H9 (cell line): Measurements from ENCODE around the gene LRRK2. TPM values are rescaled to one million over a fixed set of nuclear protein-coding genes. Genes with fewer than 3 reads are reported as not detected.

ENCODE experiments used
- DNase-seq: peaks from one replicate; pipeline ENCODE4 v3.0.0-alpha.2; 2017
- H2AFZ ChIP-seq: one replicate; pipeline ENCODE4 v1.6.1; 2013; ENCODE audit warnings: mild to moderate bottlenecking, low read length, control low read depth, moderate library complexity
- H2AK5ac ChIP-seq: 2 replicates; pipeline ENCODE4 v1.6.1; 2013; ENCODE audit warnings: low read length, control low read depth, mixed read lengths; ENCODE audit not compliant: insufficient read length
- H2BK120ac ChIP-seq: one replicate; pipeline ENCODE4 v1.6.1; 2013; ENCODE audit warnings: low read depth, mild to moderate bottlenecking, low read length, control low read depth, inconsistent platforms; ENCODE audit not compliant: poor library complexity, severe bottlenecking
- H2BK12ac ChIP-seq: 2 replicates; pipeline ENCODE4 v1.6.1; 2013; ENCODE audit warnings: low read length, control low read depth, mixed read lengths, low read depth; ENCODE audit not compliant: insufficient read length
- H2BK15ac ChIP-seq: 2 replicates; pipeline ENCODE4 v1.6.1; 2013; ENCODE audit warnings: low read depth, low read length, control low read depth
- H2BK20ac ChIP-seq: one replicate; pipeline ENCODE4 v1.6.1; 2013; ENCODE audit warnings: low read depth, mild to moderate bottlenecking, low read length, control low read depth, inconsistent platforms; ENCODE audit not compliant: poor library complexity, severe bottlenecking
- H2BK5ac ChIP-seq: 2 replicates; pipeline ENCODE4 v1.6.1; 2013; ENCODE audit warnings: low read length, control low read depth, mixed read lengths; ENCODE audit not compliant: insufficient read length
- H3K14ac ChIP-seq: 2 replicates; pipeline ENCODE4 v1.6.1; 2013; ENCODE audit warnings: low read length, control low read depth; ENCODE audit not compliant: insufficient read depth
- H3K18ac ChIP-seq: 2 replicates; pipeline ENCODE4 v1.6.1; 2013; ENCODE audit warnings: low read depth, mild to moderate bottlenecking, mixed read lengths, low read length, control low read depth; ENCODE audit not compliant: insufficient read length
- H3K23ac ChIP-seq: 2 replicates; pipeline ENCODE4 v1.6.1; 2013; ENCODE audit warnings: low read length, control low read depth, mixed read lengths, low read depth; ENCODE audit not compliant: insufficient read length
- H3K23me2 ChIP-seq: 2 replicates; pipeline ENCODE4 v1.6.1; 2013; ENCODE audit warnings: low read depth, mild to moderate bottlenecking, mixed read lengths, low read length, control low read depth; ENCODE audit not compliant: insufficient read length, poor library complexity, severe bottlenecking
- H3K27ac ChIP-seq: 2 replicates; pipeline ENCODE4 v1.5.1; 2013; ENCODE audit warnings: low read length, control low read depth, mixed read lengths, low read depth; ENCODE audit not compliant: insufficient read length
- H3K27me3 ChIP-seq: 2 replicates; pipeline ENCODE4 v1.6.1; 2013; ENCODE audit warnings: low read length, control low read depth, inconsistent platforms; ENCODE audit not compliant: insufficient read depth
- H3K4ac ChIP-seq: 2 replicates; pipeline ENCODE4 v1.6.1; 2013; ENCODE audit warnings: low read depth, mild to moderate bottlenecking, control low read depth, inconsistent platforms, low read length, moderate library complexity
- H3K4me1 ChIP-seq: 2 replicates; pipeline ENCODE4 v1.6.1; 2013; ENCODE audit warnings: low read length, control low read depth, inconsistent platforms; ENCODE audit not compliant: insufficient read depth
- H3K4me2 ChIP-seq: 2 replicates; pipeline ENCODE4 v1.6.1; 2013; ENCODE audit warnings: low read length, control low read depth, mixed read lengths; ENCODE audit not compliant: insufficient read length, insufficient read depth
- H3K56ac ChIP-seq: 2 replicates; pipeline ENCODE4 v1.6.1; 2013; ENCODE audit warnings: low read depth, mild to moderate bottlenecking, mixed read lengths, low read length, control low read depth; ENCODE audit not compliant: insufficient read length
- H3K79me1 ChIP-seq: 2 replicates; pipeline ENCODE4 v1.6.1; 2013; ENCODE audit warnings: low read depth, mild to moderate bottlenecking, moderate library complexity, low read length, control low read depth, inconsistent platforms; ENCODE audit not compliant: insufficient read depth, poor library complexity, severe bottlenecking
- H3K79me2 ChIP-seq: 2 replicates; pipeline ENCODE4 v1.6.1; 2013; ENCODE audit warnings: low read length, control low read depth, inconsistent platforms; ENCODE audit not compliant: insufficient read depth
- H3K9ac ChIP-seq: 2 replicates; pipeline ENCODE4 v1.6.1; 2013; ENCODE audit warnings: low read length, control low read depth, mixed read lengths; ENCODE audit not compliant: insufficient read length; ENCODE audit errors: extremely low read depth
- H3K9me3 ChIP-seq: one replicate; pipeline ENCODE4 v1.6.1; 2013; ENCODE audit warnings: low read depth, low read length, inconsistent platforms; ENCODE audit not compliant: control insufficient read depth
- H3T11ph ChIP-seq: one replicate; pipeline ENCODE4 v1.6.1; 2013; ENCODE audit warnings: mild to moderate bottlenecking, low read length, control low read depth, inconsistent platforms
- H4K20me1 ChIP-seq: one replicate; pipeline ENCODE4 v1.6.1; 2013; ENCODE audit not compliant: control insufficient read depth, insufficient read length, insufficient read depth
- H4K5ac ChIP-seq: 2 replicates; pipeline ENCODE4 v1.6.1; 2013; ENCODE audit warnings: low read depth, mild to moderate bottlenecking, mixed read lengths, low read length, control low read depth; ENCODE audit not compliant: insufficient read length
- H4K8ac ChIP-seq: replicated peaks from 2 replicates; pipeline ENCODE4 v1.6.1; 2013; ENCODE audit warnings: low read length, control low read depth, mixed read lengths, low read depth; ENCODE audit not compliant: insufficient read length
- H4K91ac ChIP-seq: 2 replicates; pipeline ENCODE4 v1.6.1; 2013; ENCODE audit warnings: low read depth, mild to moderate bottlenecking, moderate library complexity, mixed read lengths, low read length, control low read depth; ENCODE audit not compliant: insufficient read length
- H3K27ac Mint-ChIP-seq, 3 experiments: 2 replicates in 2 of 3; 3 replicates in 1 of 3; pipeline ENCODE4 v1.8.0; 2020 to 2021; ENCODE audit warnings: mixed read lengths in 3 of 3, mild to moderate bottlenecking in 1 of 3, moderate library complexity in 1 of 3
- H3K27me3 Mint-ChIP-seq: 2 replicates; pipeline ENCODE4 v1.8.0; 2021; ENCODE audit warnings: low read depth, mild to moderate bottlenecking, moderate library complexity, mixed read lengths
- H3K36me3 Mint-ChIP-seq, 3 experiments: 2 replicates in 2 of 3; 3 replicates in 1 of 3; pipeline ENCODE4 v1.8.0; 2020 to 2021; ENCODE audit warnings: low read depth in 3 of 3, mixed read lengths in 3 of 3; ENCODE audit not compliant: insufficient read depth in 1 of 3
- H3K4me1 Mint-ChIP-seq, 2 experiments: 2 replicates each; pipeline ENCODE4 v1.8.0; 2020; ENCODE audit warnings: mixed read lengths in 2 of 2
- H3K4me3 Mint-ChIP-seq, 2 experiments: 2 replicates in 1 of 2; 3 replicates in 1 of 2; pipeline ENCODE4 v1.8.0; 2020 to 2021; ENCODE audit warnings: mild to moderate bottlenecking in 2 of 2, mixed read lengths in 2 of 2, moderate library complexity in 1 of 2
- H3K9me3 Mint-ChIP-seq, 2 experiments: 2 replicates in 1 of 2; 3 replicates in 1 of 2; pipeline ENCODE4 v1.8.0; 2020; ENCODE audit warnings: mild to moderate bottlenecking in 2 of 2, mixed read lengths in 2 of 2, moderate library complexity in 1 of 2
- CTCF ChIP-seq: fragments of 200-600 bp; sonication (generic); conservative IDR thresholded peaks from 3 replicates; pipeline ENCODE4 v1.8.0; 2021; ENCODE audit warnings: antibody characterized with exemption, mild to moderate bottlenecking
- WGBS: extraction: QIAGEN DNeasy Blood & Tissue Kit; methylation state at CpG from one replicate; pipeline ENCODE4 v1.1.7; 2013; ENCODE audit warnings: missing lambda C conversion rate, low lambda C conversion rate, mixed read lengths; ENCODE audit not compliant: insufficient read length; ENCODE audit errors: extremely low coverage; 5-methylcytosine and 5-hydroxymethylcytosine counted together
- total RNA-seq: library from RNA; stranded (reverse); gene quantifications from 2 replicates; pipeline ENCODE4 v1.2.1, GENCODE V29; 2021

The LRRK2 gene
- total RNA-seq, 1 experiment from 2014 or later = 0.17 TPM

- DNase-seq = no peak
- H3K56ac ChIP-seq = no peak overlapping the region
- no peak overlapping the region for H3T11ph ChIP-seq
- no peak for TF ChIP-seq CTCF
- no peak overlapping the region for H3K27ac ChIP-seq
- H3K23me2 ChIP-seq = no peaks in the 10 kb centered on the region
- H2BK15ac ChIP-seq = no peak overlapping the region
- H2BK20ac ChIP-seq = no peak overlapping the region
- Mint-ChIP-seq H3K36me3 (no peaks in the 10 kb centered on the region; a peak in 1 of 7 replicates), H3K27ac (no peak overlapping the region), H3K27me3 (peaks cover 40% of the 10 kb centered on the region), H3K4me1 (peaks cover 10 to 11% of the 10 kb centered on the region in 2 experiments), H3K4me3 (no peak overlapping the region), H3K9me3 (no peaks in the 10 kb centered on the region; a peak in 2 of 5 replicates)
- no peak overlapping the region for H3K14ac ChIP-seq
- H4K8ac ChIP-seq = no peak overlapping the region
- no peak overlapping the region for H2AK5ac ChIP-seq
- no peak overlapping the region for H2AFZ ChIP-seq
- H3K79me2 ChIP-seq = no peaks in the 10 kb centered on the region
- H2BK120ac ChIP-seq = no peak overlapping the region
- H2BK12ac ChIP-seq = no peak overlapping the region
- H2BK5ac ChIP-seq = no peak overlapping the region
- no peaks in the 10 kb centered on the region for H3K9me3 ChIP-seq
- peaks cover 9% of the 10 kb centered on the region for H3K27me3 ChIP-seq
- H4K5ac ChIP-seq = no peak overlapping the region
- no peaks in the 10 kb centered on the region for H3K79me1 ChIP-seq
- no peak overlapping the region for H3K4me2 ChIP-seq
- no CpG with 5 or more reads among the region's 4 CpGs for WGBS
- H3K4ac ChIP-seq = no peak overlapping the region
- H3K23ac ChIP-seq = no peak overlapping the region
- no peak overlapping the region for H4K91ac ChIP-seq
- no peak overlapping the region for H3K9ac ChIP-seq
- H4K20me1 ChIP-seq = no peaks in the 10 kb centered on the region
- H3K18ac ChIP-seq = no peak overlapping the region
- H3K4me1 ChIP-seq = no peaks in the 10 kb centered on the region
Observed at GRCh38 chr12:40226705-40227104, 1.9 kb downstream of the LRRK2 start.
